CD14-positive monocyte (primary cell): Measurements from ENCODE around the gene ZNF726. TPM values are rescaled to one million over a fixed set of nuclear protein-coding genes. Genes with fewer than 3 reads are reported as not detected.
"Not testable (repeated sequence)": the region's sequence is repeated elsewhere in the genome, so short reads cannot be mapped to it uniquely, and the experiment has no call there.

Source experiments
- DNase-seq, 3 donors: peaks; one replicate each; pipeline ENCODE4 v3.0.0-alpha.2; 2011 to 2022
- H2AFZ ChIP-seq: 2 replicates; pipeline ENCODE4 v1.6.0; 2012; ENCODE audit warnings: mild to moderate bottlenecking, low read depth, low read length, inconsistent platforms; ENCODE audit not compliant: insufficient read depth, poor library complexity, severe bottlenecking
- H3K27ac ChIP-seq, 2 donors: 1 replicate in 1 of 2; 2 replicates in 1 of 2; pipeline ENCODE4 v1.5.1; 2012 to 2013; ENCODE audit warnings: low read length in 2 of 2, control low read depth in 1 of 2, inconsistent platforms in 1 of 2, low read depth in 1 of 2, mild to moderate bottlenecking in 1 of 2
- H3K27me3 ChIP-seq, 2 donors: one replicate each; pipeline versions ENCODE4 v1.6.0 to v1.6.1; 2011 to 2013; ENCODE audit warnings: low read length in 2 of 2; ENCODE audit not compliant: control insufficient read depth in 2 of 2, insufficient read depth in 2 of 2
- H3K36me3 ChIP-seq, 2 donors: replicated peaks in 1 of 2; 1 replicate in 1 of 2; 2 replicates in 1 of 2; pipeline versions ENCODE4 v1.5.1 to v1.6.1; 2012 to 2013; ENCODE audit warnings: low read length in 2 of 2, control low read depth in 1 of 2, inconsistent platforms in 1 of 2, mild to moderate bottlenecking in 1 of 2; ENCODE audit not compliant: insufficient read depth in 2 of 2, control insufficient read depth in 1 of 2
- H3K4me1 ChIP-seq, 2 donors: 1 replicate in 1 of 2; 2 replicates in 1 of 2; pipeline versions ENCODE4 v1.5.1 to v1.6.1; 2012 to 2013; ENCODE audit warnings: low read length in 2 of 2, control low read depth in 1 of 2, inconsistent platforms in 1 of 2, mild to moderate bottlenecking in 1 of 2, moderate library complexity in 1 of 2; ENCODE audit not compliant: insufficient read depth in 2 of 2, control insufficient read depth in 1 of 2
- H3K4me2 ChIP-seq: replicated peaks from 2 replicates; pipeline ENCODE3; 2012; ENCODE audit warnings: low read length, moderate library complexity, mild to moderate bottlenecking; ENCODE audit not compliant: poor library complexity, severe bottlenecking; ENCODE audit errors: extremely low read depth
- H3K4me3 ChIP-seq, 3 experiments: fragments of 200-600 bp in 1 of 3; sonication (generic) in 1 of 3; replicated peaks in 1 of 3; 1 replicate in 2 of 3; 2 replicates in 1 of 3; pipeline ENCODE4 v1.5.1; 2011 to 2013; ENCODE audit warnings: low read length in 3 of 3, mild to moderate bottlenecking in 3 of 3, control low read depth in 2 of 3, low read depth in 2 of 3, inconsistent platforms in 1 of 3, moderate library complexity in 1 of 3
- H3K79me2 ChIP-seq: 2 replicates; pipeline ENCODE4 v1.6.0; 2012; ENCODE audit warnings: mild to moderate bottlenecking, control low read depth, inconsistent platforms, low read length, moderate library complexity; ENCODE audit not compliant: insufficient read depth
- H3K9ac ChIP-seq: 2 replicates; pipeline ENCODE4 v1.6.0; 2017; ENCODE audit warnings: low read length, mild to moderate bottlenecking; ENCODE audit not compliant: insufficient read depth, poor library complexity, severe bottlenecking
- H3K9me3 ChIP-seq, 2 donors: replicated peaks in 1 of 2; 1 replicate in 1 of 2; 2 replicates in 1 of 2; pipeline versions ENCODE4 v1.5.1 to v1.6.1; 2012 to 2013; ENCODE audit warnings: low read length in 2 of 2, control low read depth in 1 of 2; ENCODE audit not compliant: control insufficient read depth in 1 of 2, insufficient read depth in 1 of 2
- H4K20me1 ChIP-seq: 2 replicates; pipeline ENCODE4 v1.6.0; 2012; ENCODE audit warnings: mild to moderate bottlenecking, low read length, control low read depth, moderate library complexity; ENCODE audit not compliant: insufficient read depth
- H3K27ac Mint-ChIP-seq, 7 donors: one replicate each; pipeline ENCODE4 v1.8.0; 2020; ENCODE audit warnings: mild to moderate bottlenecking in 7 of 7, mixed read lengths in 7 of 7, moderate library complexity in 6 of 7, inconsistent platforms in 2 of 7
- H3K27me3 Mint-ChIP-seq, 3 donors: one replicate each; pipeline ENCODE4 v1.8.0; 2021 to 2022; ENCODE audit warnings: low read depth in 3 of 3, mild to moderate bottlenecking in 3 of 3, mixed read lengths in 3 of 3, moderate library complexity in 3 of 3, inconsistent platforms in 1 of 3
- H3K36me3 Mint-ChIP-seq, 2 donors: one replicate each; pipeline ENCODE4 v1.8.0; 2020; ENCODE audit warnings: mixed read lengths in 2 of 2, inconsistent platforms in 1 of 2, mild to moderate bottlenecking in 1 of 2
- H3K4me1 Mint-ChIP-seq: one replicate; pipeline ENCODE4 v1.8.0; 2020; ENCODE audit warnings: mild to moderate bottlenecking, mixed read lengths
- H3K4me3 Mint-ChIP-seq, 2 donors: one replicate each; pipeline ENCODE4 v1.8.0; 2020; ENCODE audit warnings: mild to moderate bottlenecking in 2 of 2, mixed read lengths in 2 of 2, moderate library complexity in 1 of 2
- H3K9me3 Mint-ChIP-seq, 7 donors: one replicate each; pipeline ENCODE4 v1.8.0; 2020 to 2022; ENCODE audit warnings: mixed read lengths in 7 of 7, mild to moderate bottlenecking in 6 of 7, moderate library complexity in 6 of 7, inconsistent platforms in 2 of 7
- WGBS: methylation state at CpG from one replicate; pipeline ENCODE4 v1.1.5; 2013; ENCODE audit warnings: missing lambda C conversion rate; ENCODE audit not compliant: insufficient coverage; 5-methylcytosine and 5-hydroxymethylcytosine counted together
- intact Hi-C, 2 donors: fragments of 100-400 bp; cut with micrococcal nuclease; formaldehyde crosslinking; loops; one replicate each; pipeline versions ENCODE4 v1.15.0 to v1.15.1; 2023
- polyA plus RNA-seq, 3 donors: library from polyadenylated mRNA; depleted of rRNA in 1 of 3; unstranded in 2 of 3; stranded (reverse) in 1 of 3; fragments of 300-500 nt in 2 of 3; fragments of >200 nt in 1 of 3; fragmentation: Illumina TruSeq in 2 of 3; gene quantifications; 1 replicate in 2 of 3; 2 replicates in 1 of 3; pipeline ENCODE4 v1.2.3, GENCODE V29; 2012 to 2021
- TF ChIP-seq, protein P1 (sequence below): fragments of 200-600 bp; IDR thresholded peaks from one replicate; pipeline ENCODE4 v1.8.0; 2022; ENCODE audit warnings: antibody characterized with exemption, mild to moderate bottlenecking

The ZNF726 gene
- polyA plus RNA-seq, 3 donors: 0.10 to 0.34 (median 0.28) TPM

DNA sequence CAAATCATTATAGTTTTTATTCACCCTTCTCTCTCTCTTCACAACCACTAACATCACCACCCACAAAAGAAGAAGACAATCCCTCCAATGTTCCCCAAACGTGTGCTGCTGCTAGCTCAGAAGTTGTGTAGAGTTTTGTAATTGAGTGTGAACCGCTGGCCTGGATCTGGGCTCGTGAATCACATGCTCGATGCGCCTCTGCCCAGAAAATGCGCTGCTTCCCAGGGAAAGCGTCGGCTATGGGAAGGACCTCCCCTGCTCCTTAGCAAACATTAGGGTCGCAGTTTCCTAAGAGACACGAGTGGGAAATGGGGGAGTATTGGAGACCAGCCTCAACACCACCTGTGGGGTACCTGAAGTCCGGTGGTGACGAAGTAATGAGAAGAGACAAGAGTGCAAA, 38.4 kb upstream of the ZNF726 start:
- H3K4me1 ChIP-seq: no peaks in the 10 kb centered on the region
- no peak overlapping the region for H3K27ac ChIP-seq
- Mint-ChIP-seq H3K9me3 (peaks cover 41 to 66% (median 51%) of the 10 kb centered on the region in 7 donors), H3K36me3 (no peaks in the 10 kb centered on the region), H3K4me3 (no peak overlapping the region), H3K27ac (no peak overlapping the region), H3K27me3 (peaks cover 0 to 2% (median 0%) of the 10 kb centered on the region in 3 donors), H3K4me1 (no peaks in the 10 kb centered on the region)
- H3K27me3 ChIP-seq: no peaks in the 10 kb centered on the region
- TF ChIP-seq, protein P1, sequence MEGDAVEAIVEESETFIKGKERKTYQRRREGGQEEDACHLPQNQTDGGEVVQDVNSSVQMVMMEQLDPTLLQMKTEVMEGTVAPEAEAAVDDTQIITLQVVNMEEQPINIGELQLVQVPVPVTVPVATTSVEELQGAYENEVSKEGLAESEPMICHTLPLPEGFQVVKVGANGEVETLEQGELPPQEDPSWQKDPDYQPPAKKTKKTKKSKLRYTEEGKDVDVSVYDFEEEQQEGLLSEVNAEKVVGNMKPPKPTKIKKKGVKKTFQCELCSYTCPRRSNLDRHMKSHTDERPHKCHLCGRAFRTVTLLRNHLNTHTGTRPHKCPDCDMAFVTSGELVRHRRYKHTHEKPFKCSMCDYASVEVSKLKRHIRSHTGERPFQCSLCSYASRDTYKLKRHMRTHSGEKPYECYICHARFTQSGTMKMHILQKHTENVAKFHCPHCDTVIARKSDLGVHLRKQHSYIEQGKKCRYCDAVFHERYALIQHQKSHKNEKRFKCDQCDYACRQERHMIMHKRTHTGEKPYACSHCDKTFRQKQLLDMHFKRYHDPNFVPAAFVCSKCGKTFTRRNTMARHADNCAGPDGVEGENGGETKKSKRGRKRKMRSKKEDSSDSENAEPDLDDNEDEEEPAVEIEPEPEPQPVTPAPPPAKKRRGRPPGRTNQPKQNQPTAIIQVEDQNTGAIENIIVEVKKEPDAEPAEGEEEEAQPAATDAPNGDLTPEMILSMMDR: no peak
- H3K4me3 ChIP-seq: no peak overlapping the region
- WGBS: 50% methylated on average over 2 of the region's 12 CpGs
- H3K36me3 ChIP-seq: no peaks in the 10 kb centered on the region
- H3K9ac ChIP-seq: no peak overlapping the region
- intact Hi-C loops: no loop called here
- no peaks in the 10 kb centered on the region for H4K20me1 ChIP-seq
- no peak overlapping the region for H3K4me2 ChIP-seq
- peaks cover 35 to 58% of the 10 kb centered on the region in 2 donors for H3K9me3 ChIP-seq
- no peaks in the 10 kb centered on the region for H3K79me2 ChIP-seq
- no peak for DNase-seq
- H2AFZ ChIP-seq: no peak overlapping the region

DNA sequence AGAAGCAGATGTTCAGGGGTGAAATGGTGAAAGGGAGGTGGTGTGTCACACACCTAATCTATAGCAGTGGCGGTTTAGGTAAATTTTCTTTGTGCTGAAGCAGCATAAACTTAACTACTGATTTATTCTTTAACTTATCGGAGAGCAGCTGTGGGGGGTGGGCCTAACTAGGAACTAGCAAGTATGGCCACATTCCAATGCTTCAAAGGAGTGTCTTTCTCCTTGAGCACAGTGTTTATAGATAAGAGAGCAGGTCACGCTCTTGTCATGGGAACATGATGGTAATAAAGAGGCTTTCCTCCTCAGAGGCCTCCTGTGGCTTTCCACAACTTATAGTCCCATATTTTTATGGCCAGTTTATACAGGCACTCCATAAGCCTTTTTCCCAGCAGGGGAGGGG, 37.9 kb upstream of the ZNF726 start:
- H3K79me2 ChIP-seq, H3K27ac ChIP-seq, DNase-seq, H3K36me3 Mint-ChIP-seq, H3K4me2 ChIP-seq, H3K9ac ChIP-seq, intact Hi-C loops, H3K4me1 Mint-ChIP-seq, H3K27me3 Mint-ChIP-seq, H3K4me1 ChIP-seq, H3K4me3 Mint-ChIP-seq, H3K27me3 ChIP-seq, H4K20me1 ChIP-seq, H2AFZ ChIP-seq, H3K4me3 ChIP-seq, H3K27ac Mint-ChIP-seq, H3K36me3 ChIP-seq: not testable (repeated sequence)
- peaks cover 41 to 66% (median 53%) of the 10 kb centered on the region in 7 donors for H3K9me3 Mint-ChIP-seq
- peaks cover 35 to 61% of the 10 kb centered on the region in 2 donors for H3K9me3 ChIP-seq
- WGBS: no CpG with 5 or more reads among the region's 3 CpGs
